Measurements from ENCODE around the gene TBL1XR1.

The TBL1XR1 gene

GRCh38 chr3:177055605-177056571 is 141.4 kb downstream of the TBL1XR1 start:
- no peak for TF ChIP-seq CTCF (IDR thresholded peaks at IDR 0.05; ENCODE audit: low read depth, low read length, missing control alignments)
- Histone ChIP-seq H3K27me3 (replicated peaks) (no peaks in the 10 kb centered on the region), H3K4me3 (ENCODE audit: low read depth, low read length) (no peak overlapping the region), H3K27ac (no peak overlapping the region), H3K36me3 (replicated peaks) (peaks cover 6% of the 10 kb centered on the region)
- no peak for DNase-seq
- in situ Hi-C loops (cut with HindIII; ENCODE audit: low pct_ligation_motif_present, low sequenced_read_pairs) = no loop called here

- H3K36me3 ChIP-seq (replicated peaks) = peaks cover 14% of the 10 kb centered on the region
- no peak overlapping the region for H3K4me3 ChIP-seq (ENCODE audit: low read depth, low read length)
- DNase-seq = no peak
- in situ Hi-C loops (cut with HindIII; ENCODE audit: low pct_ligation_motif_present, low sequenced_read_pairs) = no loop called here
- H3K27me3 ChIP-seq (replicated peaks) = no peaks in the 10 kb centered on the region
- no peak overlapping the region for H3K27ac ChIP-seq
- no peak for TF ChIP-seq CTCF (IDR thresholded peaks at IDR 0.05; ENCODE audit: low read depth, low read length, missing control alignments)
Measured at GRCh38 chr3:177053107-177053506, 144.2 kb downstream of the TBL1XR1 start.

- DNase-seq = no peak
- no peak overlapping the region for H3K4me3 ChIP-seq (ENCODE audit: low read depth, low read length)
- TF ChIP-seq CTCF (IDR thresholded peaks at IDR 0.05; ENCODE audit: low read depth, low read length, missing control alignments) = no peak
- peaks cover 26% of the 10 kb centered on the region for H3K36me3 ChIP-seq (replicated peaks)
- H3K27ac ChIP-seq = no peak overlapping the region
- no peaks in the 10 kb centered on the region for H3K27me3 ChIP-seq (replicated peaks)
- in situ Hi-C loops (cut with HindIII; ENCODE audit: low pct_ligation_motif_present, low sequenced_read_pairs) = no loop called here
Measured at GRCh38 chr3:177051411-177051810, 145.9 kb downstream of the TBL1XR1 start.

- Histone ChIP-seq H3K27ac (no peak overlapping the region), H3K36me3 (replicated peaks) (peaks cover 31% of the 10 kb centered on the region), H3K27me3 (replicated peaks) (no peaks in the 10 kb centered on the region), H3K4me3 (ENCODE audit: low read depth, low read length) (no peak overlapping the region)
- peak; percentile 25 for DNase-seq
- in situ Hi-C loops (cut with HindIII; ENCODE audit: low pct_ligation_motif_present, low sequenced_read_pairs) = no loop called here
- peak; percentile 44 for TF ChIP-seq CTCF (IDR thresholded peaks at IDR 0.05; ENCODE audit: low read depth, low read length, missing control alignments)
Measured at GRCh38 chr3:177050501-177051237, 146.6 kb downstream of the TBL1XR1 start.

GRCh38 chr3:177045767-177046166 is 151.5 kb downstream of the TBL1XR1 start:
- Histone ChIP-seq H3K27ac (no peak overlapping the region), H3K4me3 (ENCODE audit: low read depth, low read length) (no peak overlapping the region), H3K36me3 (replicated peaks) (peaks cover 41% of the 10 kb centered on the region), H3K27me3 (replicated peaks) (no peaks in the 10 kb centered on the region)
- DNase-seq = no peak
- no peak for TF ChIP-seq CTCF (IDR thresholded peaks at IDR 0.05; ENCODE audit: low read depth, low read length, missing control alignments)
- in situ Hi-C loops (cut with HindIII; ENCODE audit: low pct_ligation_motif_present, low sequenced_read_pairs) = no loop called here

Measured in brain microvascular endothelial cell (primary cell).